ENCODE data around the gene BCAT1.
"Not testable (repeated sequence)": the region's sequence is repeated elsewhere in the genome, so short reads cannot be mapped to it uniquely, and the experiment has no call there.

The BCAT1 gene

GRCh38 chr12:24922090-24922489 is 26.8 kb downstream of the BCAT1 start:
- FAIRE-seq: no peak

GRCh38 chr12:24921251-24922038 is 27.5 kb downstream of the BCAT1 start:
- no peak for FAIRE-seq

GRCh38 chr12:24920141-24920540 is 28.8 kb downstream of the BCAT1 start:
- no peak for FAIRE-seq

- no peak for FAIRE-seq
Observed at GRCh38 chr12:24919346-24920001, 29.4 kb downstream of the BCAT1 start.

GRCh38 chr12:24918596-24918995 is 30.3 kb downstream of the BCAT1 start:
- no peak for FAIRE-seq

- no peak for FAIRE-seq
Observed at GRCh38 chr12:24915501-24915900, 33.4 kb downstream of the BCAT1 start.

- no peak for FAIRE-seq
Observed at GRCh38 chr12:24913953-24914352, 34.9 kb downstream of the BCAT1 start.

- no peak for FAIRE-seq
Observed at GRCh38 chr12:24913130-24913529, 35.8 kb downstream of the BCAT1 start.

GRCh38 chr12:24911271-24911791 is 37.6 kb downstream of the BCAT1 start:
- FAIRE-seq: no peak

GRCh38 chr12:24910192-24910591 is 38.7 kb downstream of the BCAT1 start:
- not testable (repeated sequence) for FAIRE-seq

GRCh38 chr12:24909667-24910066 is 39.2 kb downstream of the BCAT1 start:
- FAIRE-seq: no peak

GRCh38 chr12:24907464-24907863 is 41.4 kb downstream of the BCAT1 start:
- no peak for FAIRE-seq

GRCh38 chr12:24906141-24906540 is 42.8 kb downstream of the BCAT1 start:
- no peak for FAIRE-seq

- FAIRE-seq: no peak
Observed at GRCh38 chr12:24905431-24905830, 43.5 kb downstream of the BCAT1 start.

- FAIRE-seq: no peak
Observed at GRCh38 chr12:24904871-24905270, 44.0 kb downstream of the BCAT1 start.

- FAIRE-seq: no peak
Observed at GRCh38 chr12:24903329-24904088, 45.4 kb downstream of the BCAT1 start.

- FAIRE-seq: no peak
Observed at GRCh38 chr12:24902511-24903328, 46.2 kb downstream of the BCAT1 start.

- FAIRE-seq: no peak
Observed at GRCh38 chr12:24901576-24902461, 47.1 kb downstream of the BCAT1 start.

GRCh38 chr12:24900196-24900595 is 48.7 kb downstream of the BCAT1 start:
- no peak for FAIRE-seq

- no peak for FAIRE-seq
Observed at GRCh38 chr12:24899503-24900075, 49.3 kb downstream of the BCAT1 start.

- no peak for FAIRE-seq
Observed at GRCh38 chr12:24898606-24899005, 50.3 kb downstream of the BCAT1 start.

Measured in colon (tissue), 2 donors.